ENCODE results near the gene ZNF804A.

DNA sequence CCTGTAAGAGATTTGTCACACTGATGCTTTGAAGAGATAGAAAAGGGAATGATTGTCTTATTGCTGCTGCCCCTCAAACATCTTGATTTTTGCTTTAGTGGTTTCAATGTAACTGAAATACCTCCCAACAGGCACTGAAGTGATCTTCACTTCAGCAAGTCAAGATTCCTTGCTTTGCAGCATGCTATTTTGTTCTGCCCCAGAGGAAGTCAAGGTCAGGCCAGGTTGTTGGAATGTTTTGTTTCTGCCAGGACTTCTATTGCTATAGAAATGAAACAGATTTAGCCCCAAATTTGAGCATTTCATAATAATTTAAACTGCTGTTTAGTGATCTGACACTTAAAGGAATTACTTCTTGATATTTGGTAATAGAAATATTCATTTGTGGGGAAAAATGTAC, 277.6 kb downstream of the ZNF804A start:
- no peak for TF ChIP-seq POLR2A (IDR thresholded peaks at IDR 0.05; ENCODE audit: low read depth, low read length)
- TF ChIP-seq TAF1 (IDR thresholded peaks at IDR 0.05; ENCODE audit: borderline replicate concordance, low read depth, low read length) = no peak
